ENCODE measurements around the gene KIF3B. TPM values are rescaled to one million over a fixed set of nuclear protein-coding genes. Genes with fewer than 3 reads are reported as not detected.
A peak's percentile ranks its signal among the peaks of the same experiment; 100 is the strongest.

KIF3B gene
- total and polyA plus RNA-seq, 10 of the 15 experiments (the other 5 are each of a cell fraction or from before 2014, with no cell fraction given) = 7.4 to 37.3 (median 25.9) TPM

- no peak for TF ChIP-seq MAX (IDR thresholded peaks at IDR 0.05; ENCODE audit: low read depth, low read length)
- no peak; the same call in 1 of the 2 replicates for TF ChIP-seq SIN3A (IDR thresholded peaks at IDR 0.05; ENCODE audit: low read depth, low read length)
- no peak for TF ChIP-seq NR2C2 (IDR thresholded peaks at IDR 0.05; ENCODE audit: borderline replicate concordance, control insufficient read depth, insufficient read length, low read depth)
- TF ChIP-seq ZNF24 (IDR thresholded peaks at IDR 0.05) = no peak
- peak; percentile 65; the same call in 1 of the 2 replicates for TF ChIP-seq ATF7 (IDR thresholded peaks at IDR 0.05; ENCODE audit: low read depth)
- TF ChIP-seq SREBF1 (IDR thresholded peaks at IDR 0.05; ENCODE audit: low read length) = no peak
- no peak for TF ChIP-seq ELK1 (IDR thresholded peaks at IDR 0.05; ENCODE audit: low read depth, low read length)
- 0 out of 2 replicates have a peak, but pooled peaks have one; percentile 72 for TF ChIP-seq MEF2A (IDR thresholded peaks at IDR 0.05; ENCODE audit: insufficient read depth, low read depth, low read length)
- no peak for TF ChIP-seq HDAC2 (IDR thresholded peaks at IDR 0.05)
- TF ChIP-seq USF1 (IDR thresholded peaks at IDR 0.05; ENCODE audit: borderline replicate concordance, extremely low read length, insufficient read depth, low read depth, low read length) = no peak
- TF ChIP-seq ETV6 (conservative IDR thresholded peaks at IDR 0.05 in 1 of 2, IDR thresholded peaks at IDR 0.05 in 1 of 2; ENCODE audit: borderline replicate concordance in 1 of 2, low read depth in 1 of 2) = peak in 1 of 2 experiments; percentile 87; a peak in 2 of 4 replicates
- TF ChIP-seq ZBTB33 (IDR thresholded peaks at IDR 0.05) = no peak
- no peak for TF ChIP-seq FOXK2 (IDR thresholded peaks at IDR 0.05)
- TF ChIP-seq ZBTB40 (IDR thresholded peaks at IDR 0.05; ENCODE audit: borderline replicate concordance) = no peak
- TF ChIP-seq ZBED1 (IDR thresholded peaks at IDR 0.05; ENCODE audit: borderline replicate concordance) = peak; percentile 70; the same call in 1 of the 2 replicates
- TF ChIP-seq BCL3 (IDR thresholded peaks at IDR 0.05; ENCODE audit: borderline replicate concordance, insufficient read depth, low read depth, low read length, poor library complexity, severe bottlenecking) = peak; percentile 86
- TF ChIP-seq KAT2A (conservative IDR thresholded peaks at IDR 0.05; ENCODE audit: control insufficient read depth, low read depth, low read length) = no peak
- no peak for TF ChIP-seq TAF1 (IDR thresholded peaks at IDR 0.05; ENCODE audit: borderline replicate concordance, low read depth, low read length)
- TF ChIP-seq SREBF2 (IDR thresholded peaks at IDR 0.05; ENCODE audit: low read length) = no peak
- TF ChIP-seq TCF3 (IDR thresholded peaks at IDR 0.05; ENCODE audit: borderline replicate concordance, insufficient read depth, low read depth, low read length) = 0 out of 2 replicates have a peak, but pooled peaks have one; percentile 3
These were observed 80.0 kb downstream of the KIF3B start (continued) for GRCh38 chr20:32357375-32357868.
